ENCODE results near the gene GIGYF2.

DNA sequence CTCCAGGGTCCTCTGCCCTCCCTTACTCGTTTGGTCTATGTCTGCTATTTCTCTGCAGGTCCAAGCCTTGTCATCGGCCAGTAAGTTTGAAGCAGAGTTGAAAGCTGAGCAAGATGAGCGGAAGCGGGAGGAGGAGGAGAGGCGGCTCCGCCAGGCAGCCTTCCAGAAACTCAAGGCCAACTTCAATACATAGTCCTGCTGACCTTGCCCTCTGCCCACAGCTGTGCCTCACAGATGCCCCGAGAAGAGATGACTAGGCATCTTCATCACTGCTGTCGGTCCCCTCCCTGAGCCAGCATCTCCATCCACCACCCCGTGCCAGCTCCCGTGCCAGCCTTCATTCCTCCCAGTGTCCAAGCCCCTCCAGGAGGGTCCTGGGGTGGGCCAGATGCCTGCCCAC lies 15.6 kb upstream of the GIGYF2 start:
- TF ChIP-seq, protein P1, sequence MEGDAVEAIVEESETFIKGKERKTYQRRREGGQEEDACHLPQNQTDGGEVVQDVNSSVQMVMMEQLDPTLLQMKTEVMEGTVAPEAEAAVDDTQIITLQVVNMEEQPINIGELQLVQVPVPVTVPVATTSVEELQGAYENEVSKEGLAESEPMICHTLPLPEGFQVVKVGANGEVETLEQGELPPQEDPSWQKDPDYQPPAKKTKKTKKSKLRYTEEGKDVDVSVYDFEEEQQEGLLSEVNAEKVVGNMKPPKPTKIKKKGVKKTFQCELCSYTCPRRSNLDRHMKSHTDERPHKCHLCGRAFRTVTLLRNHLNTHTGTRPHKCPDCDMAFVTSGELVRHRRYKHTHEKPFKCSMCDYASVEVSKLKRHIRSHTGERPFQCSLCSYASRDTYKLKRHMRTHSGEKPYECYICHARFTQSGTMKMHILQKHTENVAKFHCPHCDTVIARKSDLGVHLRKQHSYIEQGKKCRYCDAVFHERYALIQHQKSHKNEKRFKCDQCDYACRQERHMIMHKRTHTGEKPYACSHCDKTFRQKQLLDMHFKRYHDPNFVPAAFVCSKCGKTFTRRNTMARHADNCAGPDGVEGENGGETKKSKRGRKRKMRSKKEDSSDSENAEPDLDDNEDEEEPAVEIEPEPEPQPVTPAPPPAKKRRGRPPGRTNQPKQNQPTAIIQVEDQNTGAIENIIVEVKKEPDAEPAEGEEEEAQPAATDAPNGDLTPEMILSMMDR (IDR thresholded peaks at IDR 0.05; ENCODE audit: low read depth, low read length), result no peak
- no peak for TF ChIP-seq EZH2phosphoT487 (IDR thresholded peaks at IDR 0.05; ENCODE audit: low read depth)

Data from OCI-LY3 (cell line).